HG02588 (cell line): ENCODE results near the gene NCAPD2.
A peak's percentile ranks its signal among the peaks of the same experiment; 100 is the strongest.

Source experiments
- ATAC-seq: cut with Tn5 transposase; IDR thresholded peaks from one replicate; pipeline ENCODE4 v1.9.1; 2021; ENCODE audit warnings: mild to moderate bottlenecking, moderate library complexity; ENCODE audit not compliant: unreplicated experiment

NCAPD2 gene, protein sequence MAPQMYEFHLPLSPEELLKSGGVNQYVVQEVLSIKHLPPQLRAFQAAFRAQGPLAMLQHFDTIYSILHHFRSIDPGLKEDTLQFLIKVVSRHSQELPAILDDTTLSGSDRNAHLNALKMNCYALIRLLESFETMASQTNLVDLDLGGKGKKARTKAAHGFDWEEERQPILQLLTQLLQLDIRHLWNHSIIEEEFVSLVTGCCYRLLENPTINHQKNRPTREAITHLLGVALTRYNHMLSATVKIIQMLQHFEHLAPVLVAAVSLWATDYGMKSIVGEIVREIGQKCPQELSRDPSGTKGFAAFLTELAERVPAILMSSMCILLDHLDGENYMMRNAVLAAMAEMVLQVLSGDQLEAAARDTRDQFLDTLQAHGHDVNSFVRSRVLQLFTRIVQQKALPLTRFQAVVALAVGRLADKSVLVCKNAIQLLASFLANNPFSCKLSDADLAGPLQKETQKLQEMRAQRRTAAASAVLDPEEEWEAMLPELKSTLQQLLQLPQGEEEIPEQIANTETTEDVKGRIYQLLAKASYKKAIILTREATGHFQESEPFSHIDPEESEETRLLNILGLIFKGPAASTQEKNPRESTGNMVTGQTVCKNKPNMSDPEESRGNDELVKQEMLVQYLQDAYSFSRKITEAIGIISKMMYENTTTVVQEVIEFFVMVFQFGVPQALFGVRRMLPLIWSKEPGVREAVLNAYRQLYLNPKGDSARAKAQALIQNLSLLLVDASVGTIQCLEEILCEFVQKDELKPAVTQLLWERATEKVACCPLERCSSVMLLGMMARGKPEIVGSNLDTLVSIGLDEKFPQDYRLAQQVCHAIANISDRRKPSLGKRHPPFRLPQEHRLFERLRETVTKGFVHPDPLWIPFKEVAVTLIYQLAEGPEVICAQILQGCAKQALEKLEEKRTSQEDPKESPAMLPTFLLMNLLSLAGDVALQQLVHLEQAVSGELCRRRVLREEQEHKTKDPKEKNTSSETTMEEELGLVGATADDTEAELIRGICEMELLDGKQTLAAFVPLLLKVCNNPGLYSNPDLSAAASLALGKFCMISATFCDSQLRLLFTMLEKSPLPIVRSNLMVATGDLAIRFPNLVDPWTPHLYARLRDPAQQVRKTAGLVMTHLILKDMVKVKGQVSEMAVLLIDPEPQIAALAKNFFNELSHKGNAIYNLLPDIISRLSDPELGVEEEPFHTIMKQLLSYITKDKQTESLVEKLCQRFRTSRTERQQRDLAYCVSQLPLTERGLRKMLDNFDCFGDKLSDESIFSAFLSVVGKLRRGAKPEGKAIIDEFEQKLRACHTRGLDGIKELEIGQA (N-terminal part only)

DNA sequence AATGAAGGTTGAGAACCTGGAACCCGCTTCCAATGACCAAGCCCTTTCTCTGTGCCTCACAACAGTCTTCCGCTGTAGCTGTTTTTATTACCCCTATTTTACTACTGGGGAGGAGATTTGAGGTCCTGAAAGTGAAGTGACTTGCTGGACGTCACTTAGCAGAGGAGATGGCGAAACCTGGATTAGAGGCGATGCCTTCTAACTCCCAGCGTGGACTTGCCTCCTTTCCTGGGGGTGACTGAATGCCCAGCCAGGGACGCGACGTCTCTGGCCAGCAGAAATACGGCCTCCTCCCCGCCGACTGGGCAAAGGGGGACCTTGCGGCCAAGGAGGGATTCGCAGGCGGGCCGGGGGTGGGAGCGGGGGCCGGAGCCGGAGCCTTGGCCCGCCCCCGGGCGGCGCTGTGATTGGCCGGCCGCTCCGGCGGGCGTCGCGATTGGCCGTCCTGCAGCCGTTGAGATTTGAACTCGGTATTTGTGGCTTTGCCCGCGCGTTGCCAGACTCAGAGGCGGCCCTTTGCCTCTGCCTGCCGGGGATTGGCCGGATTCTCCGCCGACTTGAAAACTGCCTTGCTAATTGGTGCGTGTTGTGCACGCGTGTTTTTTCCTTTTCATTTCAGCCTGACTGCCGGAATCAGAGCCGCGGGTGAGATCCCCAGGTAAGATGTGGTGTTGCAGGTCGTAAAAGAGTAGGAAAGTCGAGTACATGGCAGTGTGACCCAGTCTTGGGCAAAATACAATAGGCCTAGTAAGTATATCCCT, at the start of gene NCAPD2:
Gene NCAPD2 (plus strand): TSS at position 606 of the 761 bp plus-strand sequence. CDS start 997 bp downstream, outside the sequence.
- peak; percentile 84 for ATAC-seq

DNA sequence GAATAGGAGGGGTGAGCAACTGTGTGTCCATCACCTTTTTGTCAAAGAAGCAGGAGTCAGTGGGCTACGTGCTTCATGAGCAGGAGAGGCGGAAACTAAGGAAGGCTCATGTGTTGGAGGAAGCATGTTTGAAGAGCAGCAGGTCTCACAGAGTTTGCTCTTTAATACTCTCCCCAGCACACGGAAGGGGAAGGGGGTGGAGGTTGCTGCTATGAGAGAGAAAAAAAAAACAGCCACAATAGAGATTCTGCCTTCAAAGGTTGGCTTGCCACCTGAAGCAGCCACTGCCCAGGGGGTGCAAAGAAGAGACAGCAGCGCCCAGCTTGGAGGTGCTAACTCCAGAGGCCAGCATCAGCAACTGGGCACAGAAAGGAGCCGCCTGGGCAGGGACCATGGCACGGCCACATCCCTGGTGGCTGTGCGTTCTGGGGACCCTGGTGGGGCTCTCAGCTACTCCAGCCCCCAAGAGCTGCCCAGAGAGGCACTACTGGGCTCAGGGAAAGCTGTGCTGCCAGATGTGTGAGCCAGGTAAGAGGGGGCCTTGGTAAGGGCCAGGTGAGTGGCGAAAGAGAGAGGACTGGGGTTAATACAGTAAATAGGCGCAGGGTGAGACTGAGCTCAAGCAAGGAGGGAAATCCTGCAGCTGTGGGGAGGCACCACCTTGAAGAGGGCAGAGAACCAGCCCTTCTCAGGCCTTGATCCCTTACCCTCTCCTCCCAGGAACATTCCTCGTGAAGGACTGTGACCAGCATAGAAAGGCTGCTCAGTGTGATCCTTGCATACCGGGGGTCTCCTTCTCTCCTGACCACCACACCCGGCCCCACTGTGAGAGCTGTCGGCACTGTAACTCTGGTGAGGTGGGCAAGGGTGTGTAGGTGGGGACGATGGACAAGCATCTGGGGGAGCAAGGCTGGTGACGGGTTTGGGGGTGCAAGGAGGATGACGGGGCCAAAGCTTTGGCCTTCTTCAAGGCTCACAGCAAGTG, 48.9 kb upstream of the NCAPD2 start, which contains the start of gene CD27:
Gene CD27 (plus strand): TSS at position 252 of the 985 bp plus-strand sequence. CDS start 141 bp downstream, at position 393.
- no peak for ATAC-seq

DNA sequence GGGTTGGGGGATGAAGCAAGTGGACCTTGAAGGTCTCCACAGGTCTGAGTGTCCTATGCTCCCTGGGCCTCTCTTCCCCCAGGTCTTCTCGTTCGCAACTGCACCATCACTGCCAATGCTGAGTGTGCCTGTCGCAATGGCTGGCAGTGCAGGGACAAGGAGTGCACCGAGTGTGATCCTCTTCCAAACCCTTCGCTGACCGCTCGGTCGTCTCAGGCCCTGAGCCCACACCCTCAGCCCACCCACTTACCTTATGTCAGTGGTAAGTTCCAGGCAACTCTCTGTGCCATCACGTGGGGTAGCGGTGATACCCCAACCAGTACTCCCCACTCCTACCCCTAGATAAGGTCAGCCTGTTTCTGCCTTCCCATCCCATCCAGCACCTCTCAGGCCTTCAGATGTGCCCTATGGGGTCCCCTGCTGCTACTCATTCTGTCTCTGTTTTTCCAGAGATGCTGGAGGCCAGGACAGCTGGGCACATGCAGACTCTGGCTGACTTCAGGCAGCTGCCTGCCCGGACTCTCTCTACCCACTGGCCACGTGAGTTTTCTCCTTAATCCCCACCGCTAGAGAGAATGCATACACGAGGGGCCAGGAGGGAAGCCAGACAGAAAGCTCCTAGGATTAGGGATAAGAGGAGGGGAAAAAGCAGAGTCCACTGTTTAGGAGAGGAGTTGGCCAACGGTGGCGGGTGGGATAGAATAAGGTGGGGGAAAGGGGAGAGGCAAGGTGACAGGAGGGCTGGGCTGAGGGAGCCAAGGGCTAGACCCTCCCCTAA, 43.6 kb upstream of the NCAPD2 start:
- no peak for ATAC-seq

DNA sequence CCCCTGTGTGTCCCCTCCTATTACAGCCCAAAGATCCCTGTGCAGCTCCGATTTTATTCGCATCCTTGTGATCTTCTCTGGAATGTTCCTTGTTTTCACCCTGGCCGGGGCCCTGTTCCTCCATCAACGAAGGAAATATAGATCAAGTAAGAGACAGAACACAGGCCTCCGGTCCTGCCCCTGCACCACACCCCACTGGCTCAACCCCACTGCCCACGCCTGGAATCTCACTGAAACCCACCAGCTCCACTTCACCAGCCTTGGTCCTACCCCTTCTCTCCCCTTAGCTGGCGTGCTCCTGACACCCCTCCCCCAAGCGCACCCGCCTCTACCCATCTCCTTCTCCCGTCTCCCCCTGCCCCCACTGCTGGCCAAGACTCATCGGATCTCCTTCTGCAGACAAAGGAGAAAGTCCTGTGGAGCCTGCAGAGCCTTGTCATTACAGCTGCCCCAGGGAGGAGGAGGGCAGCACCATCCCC, 43.0 kb upstream of the NCAPD2 start:
- ATAC-seq: no peak

DNA sequence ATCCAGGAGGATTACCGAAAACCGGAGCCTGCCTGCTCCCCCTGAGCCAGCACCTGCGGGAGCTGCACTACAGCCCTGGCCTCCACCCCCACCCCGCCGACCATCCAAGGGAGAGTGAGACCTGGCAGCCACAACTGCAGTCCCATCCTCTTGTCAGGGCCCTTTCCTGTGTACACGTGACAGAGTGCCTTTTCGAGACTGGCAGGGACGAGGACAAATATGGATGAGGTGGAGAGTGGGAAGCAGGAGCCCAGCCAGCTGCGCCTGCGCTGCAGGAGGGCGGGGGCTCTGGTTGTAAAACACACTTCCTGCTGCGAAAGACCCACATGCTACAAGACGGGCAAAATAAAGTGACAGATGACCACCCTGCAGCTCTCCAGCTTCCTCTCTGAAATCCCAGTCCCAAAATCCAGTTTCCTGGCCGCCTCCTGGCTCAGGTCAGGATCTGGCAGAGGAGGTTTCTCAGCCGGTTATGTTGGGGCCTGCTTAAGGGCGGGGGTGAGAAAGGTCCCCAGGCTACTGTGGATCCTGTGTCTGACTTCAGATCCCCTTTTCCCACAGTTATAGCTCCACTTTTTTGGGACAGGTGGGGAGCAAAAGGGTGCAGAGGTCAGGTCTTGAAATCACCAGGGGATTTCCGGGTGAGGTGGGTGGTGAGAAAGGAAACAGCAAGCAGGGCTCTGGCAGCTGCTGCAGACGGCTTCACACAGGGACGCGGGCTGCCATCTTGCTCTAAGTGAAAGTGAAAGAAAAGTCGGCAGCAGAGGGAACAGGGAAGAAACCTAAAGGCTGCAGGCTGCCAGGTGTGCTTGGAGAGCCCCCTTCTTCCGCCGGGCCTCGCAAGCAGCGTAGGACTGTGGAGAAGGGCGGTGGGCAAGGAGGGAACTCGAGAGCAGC, 42.3 kb upstream of the NCAPD2 start, which contains the start of gene TAPBPL:
Gene TAPBPL (plus strand): TSS at position 695 of the 897 bp plus-strand sequence. CDS start 207 bp downstream, outside the sequence.
- peak; percentile 38 for ATAC-seq

DNA sequence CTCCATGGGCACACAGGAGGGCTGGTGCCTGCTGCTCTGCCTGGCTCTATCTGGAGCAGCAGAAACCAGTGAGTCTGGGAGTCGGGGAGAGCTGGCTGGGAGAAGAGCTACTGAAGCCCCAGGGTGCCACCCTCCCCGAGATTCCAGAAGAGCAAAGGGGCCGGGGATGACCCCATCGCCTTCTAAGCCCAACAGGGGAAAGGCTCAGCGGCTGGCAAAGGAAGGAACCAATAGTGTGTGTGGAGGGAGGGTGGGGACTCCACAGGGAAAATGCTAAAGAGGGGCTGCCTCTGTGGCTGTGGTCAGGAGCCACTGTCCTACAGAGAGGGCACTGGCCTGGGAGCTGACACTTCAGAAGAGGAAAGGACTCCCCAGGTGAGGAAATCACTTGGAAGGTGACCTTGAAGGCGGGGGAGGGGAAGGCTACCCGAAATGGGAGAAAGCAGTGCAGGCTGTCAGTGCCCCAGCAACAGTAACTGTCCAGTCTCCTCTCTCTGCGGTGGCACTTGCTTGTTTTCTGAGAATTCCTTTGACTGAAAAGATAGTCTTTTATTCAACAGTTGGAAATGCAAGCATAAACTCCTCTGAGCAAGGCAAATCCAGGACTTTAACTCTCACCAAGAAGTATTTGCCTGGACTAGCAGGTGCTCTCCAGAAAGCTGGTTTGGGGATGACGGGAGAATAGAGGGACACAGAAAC, 41.5 kb upstream of the NCAPD2 start:
- ATAC-seq: no peak

DNA sequence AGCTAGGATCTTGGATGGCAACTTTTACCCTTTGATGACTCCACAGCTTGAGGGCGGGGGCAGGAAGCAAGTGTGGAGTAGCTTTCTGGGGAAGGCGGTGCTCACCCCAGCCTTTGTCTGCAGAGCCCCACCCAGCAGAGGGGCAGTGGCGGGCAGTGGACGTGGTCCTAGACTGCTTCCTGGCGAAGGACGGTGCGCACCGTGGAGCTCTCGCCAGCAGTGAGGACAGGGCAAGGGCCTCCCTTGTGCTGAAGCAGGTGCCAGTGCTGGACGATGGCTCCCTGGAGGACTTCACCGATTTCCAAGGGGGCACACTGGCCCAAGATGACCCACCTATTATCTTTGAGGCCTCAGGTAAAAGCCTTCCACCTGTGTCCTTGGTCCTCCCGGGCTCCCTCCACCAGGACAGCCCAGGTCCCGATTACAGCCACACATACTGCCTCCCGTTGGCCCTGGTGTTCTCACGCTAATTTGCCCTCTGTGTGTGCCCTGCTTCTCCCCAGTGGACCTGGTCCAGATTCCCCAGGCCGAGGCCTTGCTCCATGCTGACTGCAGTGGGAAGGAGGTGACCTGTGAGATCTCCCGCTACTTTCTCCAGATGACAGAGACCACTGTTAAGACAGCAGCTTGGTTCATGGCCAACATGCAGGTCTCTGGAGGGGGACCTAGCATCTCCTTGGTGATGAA, 40.8 kb upstream of the NCAPD2 start:
- ATAC-seq: no peak

DNA sequence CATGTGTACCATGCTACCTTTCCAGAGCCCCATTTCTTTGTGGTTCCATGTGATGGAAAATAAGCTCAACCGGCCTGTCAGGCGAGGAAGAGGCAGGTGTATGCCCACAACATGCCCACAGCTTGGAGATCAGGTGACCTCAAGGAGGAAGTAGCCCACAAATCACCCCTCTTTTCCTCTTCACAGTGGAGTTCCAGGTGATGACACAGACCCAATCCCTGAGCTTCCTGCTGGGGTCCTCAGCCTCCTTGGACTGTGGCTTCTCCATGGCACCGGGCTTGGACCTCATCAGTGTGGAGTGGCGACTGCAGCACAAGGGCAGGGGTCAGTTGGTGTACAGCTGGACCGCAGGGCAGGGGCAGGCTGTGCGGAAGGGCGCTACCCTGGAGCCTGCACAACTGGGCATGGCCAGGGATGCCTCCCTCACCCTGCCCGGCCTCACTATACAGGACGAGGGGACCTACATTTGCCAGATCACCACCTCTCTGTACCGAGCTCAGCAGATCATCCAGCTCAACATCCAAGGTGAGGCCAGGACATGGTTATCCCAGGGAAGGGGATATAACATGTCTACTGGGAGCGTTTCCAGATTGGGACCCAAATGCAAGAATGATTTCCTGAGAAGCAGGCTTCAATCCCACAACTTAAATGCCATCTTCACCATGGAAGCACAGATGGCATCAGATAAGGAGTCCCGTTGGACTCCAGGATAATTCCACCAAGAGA, 36.5 kb upstream of the NCAPD2 start:
- ATAC-seq: no peak

DNA sequence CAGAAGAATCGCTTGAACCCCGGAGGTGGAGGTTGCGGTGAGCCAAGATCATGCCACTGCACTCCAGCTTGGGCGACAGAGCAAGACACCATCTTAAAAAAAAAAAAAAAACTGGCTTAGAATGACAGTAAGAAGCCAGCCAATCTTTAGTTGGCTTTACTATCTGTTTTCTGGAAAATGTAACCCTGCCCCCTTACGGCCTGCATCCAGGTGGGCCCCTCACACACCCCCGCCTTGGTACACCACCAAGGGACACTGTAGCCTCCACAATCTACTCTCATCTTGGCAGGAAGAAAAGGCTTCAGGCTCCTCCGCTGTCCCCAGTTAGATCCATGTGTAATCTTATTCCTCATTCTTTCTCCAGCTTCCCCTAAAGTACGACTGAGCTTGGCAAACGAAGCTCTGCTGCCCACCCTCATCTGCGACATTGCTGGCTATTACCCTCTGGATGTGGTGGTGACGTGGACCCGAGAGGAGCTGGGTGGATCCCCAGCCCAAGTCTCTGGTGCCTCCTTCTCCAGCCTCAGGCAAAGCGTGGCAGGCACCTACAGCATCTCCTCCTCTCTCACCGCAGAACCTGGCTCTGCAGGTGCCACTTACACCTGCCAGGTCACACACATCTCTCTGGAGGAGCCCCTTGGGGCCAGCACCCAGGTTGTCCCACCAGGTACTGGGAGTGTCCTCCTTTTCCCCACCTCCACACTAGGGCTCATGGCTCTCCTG, 35.5 kb upstream of the NCAPD2 start:
- no peak for ATAC-seq

DNA sequence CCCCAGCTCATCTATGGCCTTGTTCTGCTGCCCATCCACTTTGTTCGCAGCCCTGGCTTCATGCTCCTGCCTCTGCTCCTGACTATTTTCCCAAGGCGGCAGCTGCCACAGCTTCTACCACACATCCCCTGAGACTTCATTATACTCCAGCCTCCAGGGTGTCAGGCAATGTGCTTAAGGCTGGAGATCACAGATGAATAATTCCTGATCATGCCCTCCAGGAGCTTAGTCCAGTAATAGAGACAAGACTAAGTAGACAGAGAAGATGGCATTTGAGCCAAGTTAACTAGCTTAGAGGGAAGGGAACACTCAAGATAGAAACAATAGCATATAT, 34.9 kb upstream of the NCAPD2 start:
- no peak for ATAC-seq

DNA sequence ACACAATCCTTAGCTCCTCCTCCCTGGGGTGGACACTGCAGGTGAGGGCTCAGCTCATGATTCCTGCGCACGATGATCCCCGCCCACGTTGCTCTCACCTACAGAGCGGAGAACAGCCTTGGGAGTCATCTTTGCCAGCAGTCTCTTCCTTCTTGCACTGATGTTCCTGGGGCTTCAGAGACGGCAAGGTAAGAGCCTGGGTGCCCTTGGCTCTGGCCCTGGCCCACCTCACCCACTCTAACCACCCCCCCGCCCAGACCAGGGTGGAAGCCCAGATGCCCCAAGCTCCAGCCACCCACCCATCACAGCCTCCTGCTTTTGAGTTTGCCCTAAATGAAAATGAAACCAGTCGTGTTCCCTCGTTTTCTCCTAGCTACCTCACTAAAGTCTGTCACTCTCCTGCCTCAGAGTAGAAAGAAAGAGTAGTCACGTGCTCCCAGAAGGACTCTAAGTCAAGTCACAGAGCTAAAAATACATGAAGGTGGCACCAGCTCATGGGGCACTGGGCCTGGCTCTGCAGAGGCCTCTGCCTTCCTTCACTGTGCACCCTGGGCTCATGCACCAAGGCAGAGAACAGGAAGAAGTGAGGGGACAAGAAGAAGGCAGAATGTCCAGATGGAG, 33.0 kb upstream of the NCAPD2 start:
- no peak for ATAC-seq

DNA sequence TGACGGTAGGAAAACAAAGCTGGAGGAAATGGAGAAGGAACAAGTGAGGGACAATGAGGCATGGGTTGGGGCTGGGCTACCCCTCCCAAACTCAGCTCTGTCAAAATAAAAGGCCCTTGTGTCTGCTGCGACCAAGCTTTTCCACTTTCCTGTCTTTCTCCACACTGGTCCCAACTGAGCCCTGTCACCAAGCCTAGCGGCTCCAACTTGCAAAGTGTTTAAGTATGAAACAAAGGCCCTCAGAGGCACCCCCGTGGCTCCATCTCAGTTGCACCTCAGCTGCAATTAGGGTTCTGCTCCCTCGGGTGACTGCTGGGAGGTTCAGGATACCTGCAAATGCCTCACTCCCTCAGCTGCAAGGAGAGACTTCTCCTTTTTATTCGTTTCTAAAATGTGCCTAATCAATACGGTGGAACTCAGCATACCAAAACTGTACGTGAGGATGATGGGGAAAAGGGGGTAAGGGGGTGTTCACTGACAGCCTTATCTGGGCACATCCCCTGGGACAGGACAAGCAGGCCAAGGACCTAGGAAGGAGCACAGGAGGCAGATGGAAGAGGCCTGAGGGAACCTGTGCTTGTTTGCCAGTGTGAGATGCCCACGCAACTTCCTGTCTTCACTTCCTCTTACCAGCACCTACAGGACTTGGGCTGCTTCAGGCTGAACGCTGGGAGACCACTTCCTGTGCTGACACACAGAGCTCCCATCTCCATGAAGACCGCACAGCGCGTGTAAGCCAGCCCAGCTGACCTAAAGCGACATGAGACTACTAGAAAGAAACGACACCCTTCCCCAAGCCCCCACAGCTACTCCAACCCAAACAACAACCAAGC, 32.3 kb upstream of the NCAPD2 start:
- peak; percentile 66 for ATAC-seq
